H54 (cell line): ENCODE measurements around the gene OLIG1.
A peak's percentile ranks its signal among the peaks of the same experiment; 100 is the strongest.

Source experiments
- DNase-seq: peaks from one replicate; pipeline ENCODE4 v3.0.0; 2011; ENCODE audit warnings: low spot score, mixed read lengths; ENCODE audit not compliant: insufficient read length
- FAIRE-seq: peaks from 3 replicates; lab custom pipeline; 2011; peaks lifted over from hg19 to GRCh38; lab: Jason Lieb, UNC
- POLR2A ChIP-seq: IDR thresholded peaks from 2 replicates; pipeline ENCODE4 v1.6.1; 2011; ENCODE audit warnings: low read depth, mild to moderate bottlenecking, low read length

The OLIG1 gene

GRCh38 chr21:33036430-33037162 is 33.3 kb upstream of the OLIG1 start:
- no peak; the same call in 1 of the 2 replicates for TF ChIP-seq POLR2A
- no peak for FAIRE-seq
- peak; percentile 91 for DNase-seq

- DNase-seq (no peak), FAIRE-seq (no peak)
- no peak for TF ChIP-seq POLR2A
Observed at GRCh38 chr21:33037501-33037900, 32.4 kb upstream of the OLIG1 start.

DNA sequence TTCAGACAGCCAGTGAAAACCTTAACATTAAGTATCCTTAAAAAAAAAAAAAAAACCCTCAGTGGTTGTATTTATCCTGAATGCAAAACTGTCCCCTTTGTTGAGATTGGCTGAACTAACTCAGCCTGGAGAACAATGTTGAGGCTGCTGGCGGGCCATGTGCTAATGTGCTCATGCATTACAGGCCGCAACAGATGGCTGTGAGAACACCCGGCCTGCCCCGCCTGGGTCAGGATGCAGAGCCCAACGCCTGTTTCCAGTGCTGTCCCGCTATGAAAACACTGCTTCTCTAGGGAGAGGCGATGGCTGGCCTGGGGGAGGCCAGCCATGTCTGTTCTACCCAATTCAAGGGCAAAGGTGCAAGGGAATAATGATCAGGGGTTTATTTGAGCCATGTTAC is 30.4 kb upstream of the OLIG1 start:
- FAIRE-seq: no peak
- no peak for DNase-seq
- no peak for TF ChIP-seq POLR2A

DNA sequence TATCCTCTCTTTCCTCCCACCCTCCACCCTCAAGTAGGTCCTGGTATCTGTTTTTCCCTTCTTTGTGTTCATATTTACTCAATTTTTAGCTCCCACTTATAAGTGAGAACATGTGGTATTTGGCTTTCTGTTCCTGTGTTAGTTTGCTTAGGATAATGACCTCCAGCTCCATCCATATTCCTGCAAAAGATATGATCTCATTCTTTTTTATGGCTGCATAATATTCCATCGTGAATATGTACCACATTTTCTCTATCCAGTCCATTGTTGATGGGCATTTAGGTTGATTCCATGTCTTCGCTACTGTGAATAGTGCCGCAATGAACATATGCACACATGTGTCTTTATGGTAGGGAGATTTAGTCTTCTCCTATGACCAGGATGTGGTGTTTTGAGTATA is 29.7 kb upstream of the OLIG1 start:
- FAIRE-seq: no peak
- no peak for TF ChIP-seq POLR2A
- DNase-seq: no peak

DNA sequence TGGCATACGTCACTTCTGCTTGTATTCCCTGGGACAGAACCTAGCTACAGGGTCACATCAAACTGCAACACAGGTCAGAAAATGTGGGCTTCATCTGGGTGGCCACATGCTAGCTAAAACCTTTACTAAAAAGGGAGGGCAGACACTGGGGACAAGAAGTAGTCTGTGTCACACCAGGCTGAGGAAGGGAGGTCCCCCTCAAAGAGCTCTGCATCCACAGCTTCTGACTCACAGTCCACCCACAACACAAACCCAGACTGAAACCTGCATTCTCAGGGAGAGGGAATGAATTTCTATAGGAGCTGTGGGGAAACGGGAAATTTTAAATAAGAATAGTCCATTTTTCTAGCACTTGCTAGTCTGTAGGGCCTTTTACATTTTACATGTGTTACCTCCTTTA is 28.0 kb upstream of the OLIG1 start:
- DNase-seq (no peak), FAIRE-seq (no peak)
- TF ChIP-seq POLR2A: no peak

GRCh38 chr21:33042812-33043211 is 27.1 kb upstream of the OLIG1 start:
- TF ChIP-seq POLR2A: no peak
- peak; percentile 86 for FAIRE-seq
- DNase-seq: peak; percentile 90

GRCh38 chr21:33046455-33046854 is 23.5 kb upstream of the OLIG1 start:
- TF ChIP-seq POLR2A: no peak
- DNase-seq: no peak
- FAIRE-seq: no peak

DNA sequence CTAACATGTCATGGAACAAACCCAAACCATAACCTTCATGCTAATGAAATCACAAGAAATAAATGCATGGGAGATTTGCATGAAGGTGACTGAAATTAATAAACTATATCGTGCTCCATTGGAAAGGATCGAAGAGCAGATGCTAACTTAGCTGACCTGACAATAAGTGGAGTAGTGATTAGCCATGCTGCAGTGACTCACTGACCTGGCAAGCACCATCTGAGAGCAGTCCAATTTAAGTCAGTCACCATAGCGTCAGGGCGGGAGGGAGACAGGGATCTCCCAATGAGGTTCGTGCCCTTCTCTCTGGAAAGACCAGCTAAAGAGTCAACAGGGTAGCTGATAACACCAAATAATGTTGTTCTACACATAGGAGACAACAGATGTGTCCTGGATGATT is 22.7 kb upstream of the OLIG1 start:
- FAIRE-seq: peak; percentile 68
- peak; percentile 80 for DNase-seq
- no peak for TF ChIP-seq POLR2A

DNA sequence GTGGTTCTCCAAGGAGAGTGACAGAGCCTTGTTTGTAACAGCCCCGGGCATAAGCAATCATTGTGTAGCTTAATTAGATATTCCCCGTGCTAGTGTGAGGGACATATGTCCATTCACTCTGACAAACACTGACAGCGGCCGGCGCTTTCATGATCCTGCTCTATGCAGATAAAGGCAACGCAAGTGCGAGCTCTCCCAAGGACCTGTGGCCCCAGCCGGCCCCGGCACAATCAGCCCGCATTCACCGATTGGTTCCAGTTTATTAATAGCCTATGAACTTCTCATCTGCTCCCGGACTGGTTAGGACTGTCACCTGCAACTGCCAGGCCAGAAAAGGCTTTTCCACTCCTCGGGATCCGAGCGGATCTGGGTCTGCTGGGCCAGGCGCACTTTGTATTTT is 18.0 kb upstream of the OLIG1 start:
- no peak for FAIRE-seq

DNA sequence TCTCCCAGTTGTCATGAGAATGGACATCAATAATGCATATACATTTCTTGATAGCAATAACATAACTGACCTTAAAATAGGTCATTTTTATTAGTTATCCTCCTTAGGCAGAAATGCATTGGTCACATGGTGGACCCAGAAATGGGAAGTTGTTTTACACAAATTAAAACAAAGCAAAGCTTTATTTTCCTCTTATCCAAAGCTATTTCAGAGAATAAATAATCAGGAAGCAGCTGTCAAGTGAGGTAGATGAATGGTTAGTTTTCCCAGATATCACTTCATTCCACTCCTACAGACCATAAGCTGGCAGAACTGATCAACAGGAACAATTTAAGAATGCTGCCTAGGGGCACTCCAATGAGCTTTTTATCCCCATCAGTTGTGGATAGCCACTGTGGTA is 16.0 kb upstream of the OLIG1 start:
- TF ChIP-seq POLR2A: no peak
- FAIRE-seq: no peak
- DNase-seq: no peak

More for the DNA sequence above, 18.0 kb upstream of the OLIG1 start:
- DNase-seq: no peak
- no peak for TF ChIP-seq POLR2A

DNA sequence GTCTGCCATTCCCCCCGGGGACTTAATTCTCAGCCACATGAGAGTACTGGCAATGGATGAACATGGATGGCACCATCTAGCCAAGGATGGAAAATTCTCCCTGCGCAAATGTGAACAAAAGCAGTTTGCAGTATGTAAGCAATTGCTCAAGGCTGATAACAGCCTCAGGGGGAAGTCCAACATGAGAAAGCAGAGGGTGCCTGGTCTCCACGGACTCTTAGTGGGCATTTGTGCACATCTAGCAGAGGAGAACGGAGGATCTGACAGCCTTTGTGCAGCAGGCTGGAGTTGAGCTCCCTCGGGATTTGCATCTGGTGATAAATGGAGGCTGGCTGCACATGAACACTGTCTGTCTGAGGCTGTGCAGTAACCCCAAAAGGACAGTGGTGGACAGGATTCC is 13.9 kb upstream of the OLIG1 start:
- no peak for FAIRE-seq
- no peak for TF ChIP-seq POLR2A
- DNase-seq: no peak

GRCh38 chr21:33057385-33057940 is 12.5 kb upstream of the OLIG1 start:
- DNase-seq (no peak), FAIRE-seq (no peak)
- TF ChIP-seq POLR2A: no peak

GRCh38 chr21:33058527-33058926 is 11.4 kb upstream of the OLIG1 start:
- DNase-seq (no peak), FAIRE-seq (no peak)
- no peak for TF ChIP-seq POLR2A

DNA sequence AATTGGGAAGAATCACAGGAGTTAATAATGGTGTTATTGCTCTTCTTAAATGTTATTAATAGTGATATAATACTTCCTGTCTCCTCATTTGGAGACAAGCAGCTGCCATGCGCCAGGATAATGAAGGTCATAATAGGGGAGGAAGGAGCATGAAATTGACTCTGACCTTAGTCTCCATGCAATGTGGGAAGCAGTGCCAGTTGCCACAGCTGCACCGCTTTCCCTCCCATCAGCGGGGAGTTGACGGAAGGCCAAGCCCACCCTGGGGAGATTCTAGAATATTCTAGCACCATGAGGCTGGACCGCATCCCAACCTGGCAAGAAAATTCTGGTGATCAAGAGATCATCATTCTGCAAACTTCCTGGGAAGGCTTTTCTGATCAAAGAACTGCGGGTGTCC is 11.0 kb upstream of the OLIG1 start:
- FAIRE-seq (no peak), DNase-seq (no peak)
- no peak for TF ChIP-seq POLR2A

DNA sequence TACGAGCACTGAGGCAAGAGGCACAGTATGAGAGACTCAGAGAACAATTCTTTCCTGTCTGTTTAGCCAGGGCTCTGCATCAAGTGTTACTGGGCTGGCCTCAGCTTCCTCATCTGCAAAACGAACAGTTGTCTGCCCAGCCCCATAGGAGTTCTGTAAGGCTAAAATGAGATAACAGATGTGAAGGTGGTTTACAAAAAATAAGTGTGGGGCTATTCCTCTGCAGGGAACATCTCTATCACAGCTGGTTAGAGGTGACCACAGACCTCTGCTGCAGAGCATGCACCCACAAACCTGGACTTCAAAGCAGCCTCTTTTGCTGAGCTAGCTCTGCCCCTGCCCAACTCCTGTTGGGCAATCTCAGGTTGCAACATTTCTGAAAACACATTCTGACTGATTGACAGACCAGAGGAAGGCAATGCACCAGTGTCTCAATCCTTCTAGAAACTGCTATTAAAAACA is 10.5 kb upstream of the OLIG1 start:
- FAIRE-seq: no peak
- no peak for TF ChIP-seq POLR2A
- DNase-seq: no peak

DNA sequence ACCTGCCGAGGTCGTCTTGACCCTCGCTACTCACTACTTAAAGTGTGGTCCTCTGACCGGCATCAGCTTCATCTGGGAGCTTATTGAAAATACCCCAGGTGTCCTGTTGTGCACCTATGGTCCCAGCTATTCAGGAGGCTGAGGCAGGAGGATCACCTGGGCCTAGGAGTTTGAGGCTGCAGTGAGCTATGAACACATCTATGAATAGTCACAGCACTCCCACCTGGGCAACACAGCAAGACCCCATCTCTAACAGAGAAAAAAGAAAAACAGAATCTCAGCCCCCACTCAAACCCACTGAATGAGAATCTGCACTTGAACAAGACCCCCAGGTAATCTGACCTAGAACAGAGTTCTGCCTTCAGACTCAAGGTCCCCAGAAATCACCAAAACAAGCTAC is 8.7 kb upstream of the OLIG1 start:
- no peak for TF ChIP-seq POLR2A
- FAIRE-seq (no peak), DNase-seq (no peak)
